ENCODE data around the gene PLD5. TPM values are rescaled to one million over a fixed set of nuclear protein-coding genes. Genes with fewer than 3 reads are reported as not detected.
"Not testable (repeated sequence)": the region's sequence is repeated elsewhere in the genome, so short reads cannot be mapped to it uniquely, and the experiment has no call there.

Gene PLD5
- total RNA-seq, 2 donors from 2014 or later, result 0.05 to 1.0 TPM

DNA sequence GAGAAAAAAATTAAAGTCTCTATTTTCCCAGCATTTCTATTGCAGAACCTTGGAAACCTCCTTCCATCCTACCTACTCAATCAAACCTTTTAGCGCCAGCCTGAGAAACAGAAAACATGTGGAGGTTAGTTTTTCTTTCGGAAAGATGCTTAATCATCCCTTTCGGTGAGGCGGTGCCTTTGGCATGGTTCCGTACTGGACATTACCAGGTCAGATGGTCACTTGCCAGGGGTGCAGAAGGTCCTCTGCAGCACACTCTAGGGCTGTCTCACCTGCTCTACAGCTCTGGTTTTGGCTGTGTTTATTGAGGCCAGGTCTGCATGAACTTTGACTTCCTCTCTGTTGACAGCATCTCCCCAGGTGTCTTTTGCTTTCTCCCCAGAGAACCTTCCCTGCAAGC lies 121.5 kb downstream of the PLD5 start:
- DNase-seq (ENCODE audit: low spot score), result no peak
- Histone ChIP-seq H3K4me1 (replicated peaks) (no peaks in the 10 kb centered on the region), H3K4me3 (no peak overlapping the region), H3K27ac (no peak overlapping the region), H3K27me3 (replicated peaks; ENCODE audit: insufficient read depth) (no peaks in the 10 kb centered on the region), H3K36me3 (no peaks in the 10 kb centered on the region), H3K9me3 (no peaks in the 10 kb centered on the region)
- intact Hi-C loops (cut with DNase I), result no loop called here
- 86% methylated on average over 5 of the region's 5 CpGs for WGBS
- no peak for TF ChIP-seq POLR2AphosphoS5 (IDR thresholded peaks at IDR 0.05)

DNA sequence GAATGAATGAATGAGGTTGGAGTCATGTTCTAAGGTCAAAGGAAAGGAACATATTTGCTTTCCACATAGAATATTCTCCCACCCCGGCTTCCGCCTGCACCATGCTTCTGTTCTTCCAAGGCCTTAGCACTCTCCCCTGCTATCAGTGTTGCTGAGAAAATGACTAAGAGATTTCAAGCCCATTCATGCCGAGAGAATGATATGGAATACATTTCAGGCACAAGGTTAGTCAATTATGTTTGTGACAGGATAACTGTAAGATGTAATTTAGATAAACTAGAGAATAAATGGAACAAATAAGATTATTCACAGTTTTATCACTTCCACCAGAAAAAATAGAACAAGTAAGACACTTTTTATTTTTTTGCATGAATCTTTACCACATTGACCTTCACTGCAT lies 122.6 kb downstream of the PLD5 start:
- no peak for DNase-seq (ENCODE audit: low spot score)
- no peaks in the 10 kb centered on the region for H3K4me1 ChIP-seq (replicated peaks)
- H3K9me3 ChIP-seq, result no peaks in the 10 kb centered on the region
- 90% methylated on average over 3 of the region's 3 CpGs for WGBS
- no peaks in the 10 kb centered on the region for H3K36me3 ChIP-seq
- TF ChIP-seq POLR2AphosphoS5 (IDR thresholded peaks at IDR 0.05), result no peak
- no peak for TF ChIP-seq POLR2A (IDR thresholded peaks at IDR 0.05)
- TF ChIP-seq, protein P1, sequence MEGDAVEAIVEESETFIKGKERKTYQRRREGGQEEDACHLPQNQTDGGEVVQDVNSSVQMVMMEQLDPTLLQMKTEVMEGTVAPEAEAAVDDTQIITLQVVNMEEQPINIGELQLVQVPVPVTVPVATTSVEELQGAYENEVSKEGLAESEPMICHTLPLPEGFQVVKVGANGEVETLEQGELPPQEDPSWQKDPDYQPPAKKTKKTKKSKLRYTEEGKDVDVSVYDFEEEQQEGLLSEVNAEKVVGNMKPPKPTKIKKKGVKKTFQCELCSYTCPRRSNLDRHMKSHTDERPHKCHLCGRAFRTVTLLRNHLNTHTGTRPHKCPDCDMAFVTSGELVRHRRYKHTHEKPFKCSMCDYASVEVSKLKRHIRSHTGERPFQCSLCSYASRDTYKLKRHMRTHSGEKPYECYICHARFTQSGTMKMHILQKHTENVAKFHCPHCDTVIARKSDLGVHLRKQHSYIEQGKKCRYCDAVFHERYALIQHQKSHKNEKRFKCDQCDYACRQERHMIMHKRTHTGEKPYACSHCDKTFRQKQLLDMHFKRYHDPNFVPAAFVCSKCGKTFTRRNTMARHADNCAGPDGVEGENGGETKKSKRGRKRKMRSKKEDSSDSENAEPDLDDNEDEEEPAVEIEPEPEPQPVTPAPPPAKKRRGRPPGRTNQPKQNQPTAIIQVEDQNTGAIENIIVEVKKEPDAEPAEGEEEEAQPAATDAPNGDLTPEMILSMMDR (IDR thresholded peaks at IDR 0.05), result no peak
- H3K27ac ChIP-seq, result no peak overlapping the region
- no peaks in the 10 kb centered on the region for H3K27me3 ChIP-seq (replicated peaks; ENCODE audit: insufficient read depth)
- intact Hi-C loops (cut with DNase I), result no loop called here
- H3K4me3 ChIP-seq, result no peak overlapping the region

DNA sequence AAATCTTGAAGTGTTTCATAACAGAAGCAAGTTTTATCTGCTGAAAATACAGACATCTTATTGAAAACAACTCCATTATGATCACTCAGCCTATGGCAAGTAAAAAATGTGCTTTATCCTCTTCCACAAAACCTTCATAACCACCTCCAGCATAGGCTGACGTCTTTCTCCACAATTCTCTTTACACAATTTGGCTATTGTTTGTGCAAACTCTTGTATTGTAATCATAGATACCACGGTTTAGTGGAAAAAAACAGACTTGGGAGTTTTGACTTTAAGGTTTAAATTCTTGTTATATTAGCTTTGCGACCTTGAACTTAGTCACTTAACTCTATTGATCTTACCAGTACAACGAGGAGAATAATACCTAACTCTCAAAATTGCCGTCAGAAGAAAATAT lies 126.1 kb downstream of the PLD5 start:
- intact Hi-C loops (cut with DNase I), result no loop called here
- WGBS, result 73% methylated on average over 5 of the region's 5 CpGs
- Histone ChIP-seq H3K27me3 (replicated peaks; ENCODE audit: insufficient read depth) (no peaks in the 10 kb centered on the region), H3K9me3 (no peaks in the 10 kb centered on the region), H3K36me3 (no peaks in the 10 kb centered on the region), H3K4me1 (replicated peaks) (no peaks in the 10 kb centered on the region), H3K4me3 (no peak overlapping the region), H3K27ac (no peak overlapping the region)
- DNase-seq (ENCODE audit: low spot score), result no peak
- TF ChIP-seq, protein P1 (IDR thresholded peaks at IDR 0.05), result no peak
- TF ChIP-seq POLR2AphosphoS5 (IDR thresholded peaks at IDR 0.05) (no peak), POLR2A (IDR thresholded peaks at IDR 0.05) (no peak)

DNA sequence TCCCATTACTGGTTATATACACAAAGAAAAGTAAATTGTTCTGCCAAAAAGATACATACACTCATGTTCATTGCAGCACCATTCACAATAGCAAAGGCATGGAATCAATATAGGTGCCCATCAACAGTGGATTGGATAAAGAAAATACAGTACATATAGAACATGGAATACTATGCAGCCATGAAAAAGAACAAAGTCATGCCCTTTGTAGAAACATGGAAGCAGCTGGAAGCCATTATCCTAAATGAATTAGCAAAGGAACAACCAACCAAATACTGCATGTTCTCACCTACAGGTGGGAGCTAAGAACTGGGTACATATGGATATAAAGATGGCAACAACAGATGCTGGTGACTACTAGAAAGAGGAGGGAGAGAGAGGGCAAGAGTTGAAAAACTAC lies 132.6 kb downstream of the PLD5 start:
- no peak for DNase-seq (ENCODE audit: low spot score)
- Histone ChIP-seq H3K36me3 (no peaks in the 10 kb centered on the region), H3K4me1 (replicated peaks) (no peaks in the 10 kb centered on the region), H3K27me3 (replicated peaks; ENCODE audit: insufficient read depth) (no peaks in the 10 kb centered on the region), H3K4me3 (no peak overlapping the region), H3K9me3 (no peaks in the 10 kb centered on the region), H3K27ac (no peak overlapping the region)
- intact Hi-C loops (cut with DNase I), result no loop called here
- TF ChIP-seq POLR2AphosphoS5 (IDR thresholded peaks at IDR 0.05) (no peak), POLR2A (IDR thresholded peaks at IDR 0.05) (no peak)
- TF ChIP-seq, protein P1 (IDR thresholded peaks at IDR 0.05), result no peak

DNA sequence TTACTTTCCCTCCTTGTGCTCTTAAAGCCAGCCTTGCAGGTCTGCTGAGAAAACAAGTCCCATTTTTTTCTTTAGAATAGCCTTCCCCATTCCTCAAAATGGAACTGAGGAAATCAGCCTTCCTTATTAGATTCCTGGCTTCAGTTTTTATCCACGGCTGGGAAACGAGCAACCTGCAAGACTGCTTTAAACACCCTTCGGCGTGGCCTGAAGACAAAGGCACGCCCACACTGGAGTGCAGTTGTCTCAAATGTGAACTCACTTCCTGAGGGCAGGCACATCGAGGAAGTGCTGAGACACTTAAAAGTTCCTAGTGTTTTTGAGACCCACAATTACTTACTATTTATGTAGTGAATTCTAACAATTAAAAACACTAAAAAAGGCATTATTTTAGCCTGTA lies 148.4 kb downstream of the PLD5 start:
- H3K27me3 ChIP-seq (replicated peaks; ENCODE audit: insufficient read depth); intact Hi-C loops (cut with DNase I); H3K4me1 ChIP-seq (replicated peaks); H3K27ac ChIP-seq; DNase-seq (ENCODE audit: low spot score); H3K9me3 ChIP-seq; H3K4me3 ChIP-seq; H3K36me3 ChIP-seq: not testable (repeated sequence)
- whole genome bisulfite sequencing, result 40% methylated on average over 6 of the region's 6 CpGs

DNA sequence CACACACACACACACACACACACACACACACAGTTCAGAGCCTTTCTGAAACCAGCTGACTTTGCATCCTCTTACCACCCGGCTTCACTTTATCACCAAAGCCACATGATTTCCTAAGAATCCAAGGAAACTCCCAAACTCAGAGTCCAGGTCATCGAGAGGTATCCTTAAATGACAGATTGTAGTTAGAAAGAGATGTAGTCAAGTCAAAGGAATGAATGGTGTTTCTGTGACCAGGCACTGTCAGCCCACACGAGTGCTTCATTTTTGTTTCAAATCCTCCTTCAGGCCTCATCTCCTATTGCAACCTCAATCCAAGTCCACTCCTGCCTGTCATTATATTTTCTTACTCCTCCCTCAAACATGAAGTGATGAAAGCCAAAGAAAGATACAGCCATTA lies 174.1 kb downstream of the PLD5 start:
- H3K4me1 ChIP-seq (replicated peaks); H3K27ac ChIP-seq; intact Hi-C loops (cut with DNase I); DNase-seq (ENCODE audit: low spot score); H3K9me3 ChIP-seq; H3K36me3 ChIP-seq; H3K27me3 ChIP-seq (replicated peaks; ENCODE audit: insufficient read depth); H3K4me3 ChIP-seq: not testable (repeated sequence)
- 73% methylated on average over 3 of the region's 3 CpGs for whole genome bisulfite sequencing
